ENCODE data around the gene INSR.

Gene INSR

GRCh38 chr19:7258840-7259395 is 35.3 kb downstream of the INSR start:
- no peak overlapping the region for H3K4me3 ChIP-seq (ENCODE audit: low read depth, low read length)
- in situ Hi-C loops (cut with HindIII; ENCODE audit: low sequenced_read_pairs) = no loop called here
- no peak for TF ChIP-seq CTCF (IDR thresholded peaks at IDR 0.05; ENCODE audit: low read depth, low read length)
- DNase-seq (ENCODE audit: low read depth, low spot score) = no peak

GRCh38 chr19:7258041-7258839 is 36.0 kb downstream of the INSR start:
- no peak overlapping the region for H3K4me3 ChIP-seq (ENCODE audit: low read depth, low read length)
- TF ChIP-seq CTCF (IDR thresholded peaks at IDR 0.05; ENCODE audit: low read depth, low read length) = no peak
- in situ Hi-C loops (cut with HindIII; ENCODE audit: low sequenced_read_pairs) = no loop called here
- DNase-seq (ENCODE audit: low read depth, low spot score) = no peak

GRCh38 chr19:7257148-7258040 is 36.8 kb downstream of the INSR start:
- no peak for DNase-seq (ENCODE audit: low read depth, low spot score)
- H3K4me3 ChIP-seq (ENCODE audit: low read depth, low read length) = no peak overlapping the region
- in situ Hi-C loops (cut with HindIII; ENCODE audit: low sequenced_read_pairs) = no loop called here

GRCh38 chr19:7255631-7256030 is 38.6 kb downstream of the INSR start:
- H3K4me3 ChIP-seq (ENCODE audit: low read depth, low read length) = no peak overlapping the region
- no peak for TF ChIP-seq CTCF (IDR thresholded peaks at IDR 0.05; ENCODE audit: low read depth, low read length)
- in situ Hi-C loops (cut with HindIII; ENCODE audit: low sequenced_read_pairs) = no loop called here
- no peak for DNase-seq (ENCODE audit: low read depth, low spot score)

More at GRCh38 chr19:7257148-7258040, 36.8 kb downstream of the INSR start:
- no peak for TF ChIP-seq CTCF (IDR thresholded peaks at IDR 0.05; ENCODE audit: low read depth, low read length)

GRCh38 chr19:7255119-7255518 is 39.1 kb downstream of the INSR start:
- DNase-seq (ENCODE audit: low read depth, low spot score) = no peak
- no peak overlapping the region for H3K4me3 ChIP-seq (ENCODE audit: low read depth, low read length)
- TF ChIP-seq CTCF (IDR thresholded peaks at IDR 0.05; ENCODE audit: low read depth, low read length) = no peak
- in situ Hi-C loops (cut with HindIII; ENCODE audit: low sequenced_read_pairs) = no loop called here

GRCh38 chr19:7254590-7254989 is 39.6 kb downstream of the INSR start:
- in situ Hi-C loops (cut with HindIII; ENCODE audit: low sequenced_read_pairs) = no loop called here
- DNase-seq (ENCODE audit: low read depth, low spot score) = no peak
- no peak for TF ChIP-seq CTCF (IDR thresholded peaks at IDR 0.05; ENCODE audit: low read depth, low read length)
- no peak overlapping the region for H3K4me3 ChIP-seq (ENCODE audit: low read depth, low read length)
